Neural crest cell (in vitro differentiated cells): ENCODE measurements around the gene CHRDL2. TPM values are rescaled to one million over a fixed set of nuclear protein-coding genes. Genes with fewer than 3 reads are reported as not detected.
A peak's percentile ranks its signal among the peaks of the same experiment; 100 is the strongest.

Experiments used
- DNase-seq: peaks from one replicate; pipeline ENCODE4 v3.0.0; 2021; ENCODE audit warnings: low read depth, mixed read lengths, low spot score
- H3K27ac Mint-ChIP-seq: one replicate; pipeline ENCODE4 v1.8.0; 2021; ENCODE audit warnings: mild to moderate bottlenecking, mixed read lengths; ENCODE audit not compliant: unreplicated experiment
- H3K27me3 Mint-ChIP-seq: 2 replicates; pipeline ENCODE4 v1.8.0; 2021; ENCODE audit warnings: low read depth, mild to moderate bottlenecking, mixed read lengths
- H3K36me3 Mint-ChIP-seq: 2 replicates; pipeline ENCODE4 v1.8.0; 2021; ENCODE audit warnings: low read depth, mild to moderate bottlenecking, mixed read lengths
- H3K4me1 Mint-ChIP-seq: 2 replicates; pipeline ENCODE4 v1.8.0; 2021; ENCODE audit warnings: mixed read lengths
- H3K4me3 Mint-ChIP-seq: one replicate; pipeline ENCODE4 v1.8.0; 2021; ENCODE audit warnings: mild to moderate bottlenecking, mixed read lengths
- H3K9me3 Mint-ChIP-seq: 2 replicates; pipeline ENCODE4 v1.8.0; 2021; ENCODE audit warnings: mixed read lengths
- CTCF ChIP-seq: fragments of 200-600 bp; sonication (generic); conservative IDR thresholded peaks from 2 replicates; pipeline ENCODE4 v1.5.0; 2021; ENCODE audit warnings: antibody characterized with exemption, mild to moderate bottlenecking
- total RNA-seq: library from RNA; stranded (reverse); gene quantifications from 2 replicates; pipeline ENCODE4 v1.2.1, GENCODE V29; 2021

The CHRDL2 gene
- total RNA-seq, 1 donor from 2014 or later: 0.35 TPM

GRCh38 chr11:74677131-74677530 is 54.1 kb downstream of the CHRDL2 start:
- Mint-ChIP-seq H3K27me3 (no peaks in the 10 kb centered on the region), H3K9me3 (no peaks in the 10 kb centered on the region)
- no peak for DNase-seq

GRCh38 chr11:74676596-74676995 is 54.6 kb downstream of the CHRDL2 start:
- peaks cover 4% of the 10 kb centered on the region for H3K36me3 Mint-ChIP-seq
- H3K4me1 Mint-ChIP-seq: no peaks in the 10 kb centered on the region
- H3K9me3 Mint-ChIP-seq: no peaks in the 10 kb centered on the region
- no peaks in the 10 kb centered on the region for H3K27me3 Mint-ChIP-seq
- no peak for DNase-seq
- H3K27ac Mint-ChIP-seq: peak overlapping the region; percentile 57
- no peak overlapping the region for H3K4me3 Mint-ChIP-seq
- no peak for TF ChIP-seq CTCF

More at GRCh38 chr11:74677131-74677530, 54.1 kb downstream of the CHRDL2 start:
- Mint-ChIP-seq H3K27ac (peak overlapping the region; percentile 57), H3K4me3 (no peak overlapping the region), H3K4me1 (no peaks in the 10 kb centered on the region), H3K36me3 (peaks cover 4% of the 10 kb centered on the region)
- TF ChIP-seq CTCF: no peak

GRCh38 chr11:74675761-74676160 is 55.5 kb downstream of the CHRDL2 start:
- Mint-ChIP-seq H3K27ac (no peak overlapping the region), H3K4me1 (no peaks in the 10 kb centered on the region), H3K9me3 (no peaks in the 10 kb centered on the region), H3K36me3 (peaks cover 4% of the 10 kb centered on the region), H3K27me3 (no peaks in the 10 kb centered on the region), H3K4me3 (no peak overlapping the region)
- TF ChIP-seq CTCF: no peak
- DNase-seq: no peak

GRCh38 chr11:74673693-74674360 is 57.4 kb downstream of the CHRDL2 start:
- Mint-ChIP-seq H3K9me3 (no peaks in the 10 kb centered on the region), H3K27ac (peak overlapping the region; percentile 89), H3K36me3 (peaks cover 4% of the 10 kb centered on the region), H3K4me3 (no peak overlapping the region), H3K4me1 (no peaks in the 10 kb centered on the region), H3K27me3 (no peaks in the 10 kb centered on the region)
- TF ChIP-seq CTCF: no peak
- no peak for DNase-seq

GRCh38 chr11:74672956-74673692 is 58.1 kb downstream of the CHRDL2 start:
- DNase-seq: no peak
- Mint-ChIP-seq H3K27ac (peak overlapping the region; percentile 89), H3K9me3 (no peaks in the 10 kb centered on the region), H3K27me3 (no peaks in the 10 kb centered on the region), H3K36me3 (peaks cover 4% of the 10 kb centered on the region), H3K4me1 (no peaks in the 10 kb centered on the region), H3K4me3 (no peak overlapping the region)
- no peak for TF ChIP-seq CTCF
